Measurements from ENCODE around the gene STAC2. TPM values are rescaled to one million over a fixed set of nuclear protein-coding genes. Genes with fewer than 3 reads are reported as not detected.

STAC2 gene
- total and polyA plus RNA-seq, 2 donors (not counting 1 experiment from before 2014, with no cell fraction given): not detected

GRCh38 chr17:39187152-39187830 is 38.5 kb downstream of the STAC2 start:
- Histone ChIP-seq H3K27me3 (replicated peaks in 1 of 4; ENCODE audit: control extremely low read depth in 1 of 4, control insufficient read depth in 3 of 4, insufficient read depth in 4 of 4, low read length in 3 of 4) (no peaks in the 10 kb centered on the region), H3K4me1 (ENCODE audit: control insufficient read depth in 2 of 2, insufficient read depth in 2 of 2, low read length in 2 of 2) (no peaks in the 10 kb centered on the region), H4K20me1 (ENCODE audit: control insufficient read depth, insufficient read depth, low read length, poor library complexity, severe bottlenecking) (no peaks in the 10 kb centered on the region), H3K4me3 (ENCODE audit: control extremely low read depth in 1 of 5, extremely low read depth in 1 of 5, insufficient read depth in 1 of 5, low read depth in 2 of 5, low read length in 4 of 5) (no peak overlapping the region), H3K79me2 (ENCODE audit: control insufficient read depth, insufficient read depth, low read length) (no peaks in the 10 kb centered on the region), H3K27ac (ENCODE audit: low read length in 2 of 2) (no peak overlapping the region), H3K9me3 (ENCODE audit: control extremely low read depth in 1 of 3, control insufficient read depth in 2 of 3, insufficient read depth in 1 of 3, low read length in 2 of 3) (no peaks in the 10 kb centered on the region), H3K36me3 (replicated peaks in 1 of 2; ENCODE audit: control extremely low read depth in 1 of 2, control insufficient read depth in 1 of 2, extremely low read depth in 1 of 2, insufficient read depth in 2 of 2, low read length in 1 of 2) (peaks cover 0 to 2% of the 10 kb centered on the region in 2 experiments), H2AFZ (ENCODE audit: insufficient read depth, low read depth, low read length, poor library complexity, severe bottlenecking) (no peak overlapping the region), H3K4me2 (replicated peaks; ENCODE audit: low read depth, low read length, poor library complexity, severe bottlenecking) (no peak overlapping the region), H3K9ac (ENCODE audit: low read length) (no peak overlapping the region)
- DNase-seq (no peak), ATAC-seq (ENCODE audit: low read depth) (no peak)
- CTCF ChIA-PET: interaction anchor here (1.2 kb wide), 1 partner anchor 204 kb away, joined by 3 read pairs; no protein-coding TSS in a partner anchor
- H3K4me3 Mint-ChIP-seq: no peak overlapping the region
- intact Hi-C loops (cut with micrococcal nuclease): no loop called here
- POLR2A ChIA-PET: no interaction called here
- H3K9me3 Mint-ChIP-seq (ENCODE audit: insufficient read depth): no peaks in the 10 kb centered on the region
- no peaks in the 10 kb centered on the region for H3K4me1 Mint-ChIP-seq
- WGBS (ENCODE audit: insufficient coverage): 78% methylated on average over 6 of the region's 9 CpGs
- no peak overlapping the region for H3K27ac Mint-ChIP-seq
- no peaks in the 10 kb centered on the region for H3K27me3 Mint-ChIP-seq
- TF ChIP-seq, protein P1, sequence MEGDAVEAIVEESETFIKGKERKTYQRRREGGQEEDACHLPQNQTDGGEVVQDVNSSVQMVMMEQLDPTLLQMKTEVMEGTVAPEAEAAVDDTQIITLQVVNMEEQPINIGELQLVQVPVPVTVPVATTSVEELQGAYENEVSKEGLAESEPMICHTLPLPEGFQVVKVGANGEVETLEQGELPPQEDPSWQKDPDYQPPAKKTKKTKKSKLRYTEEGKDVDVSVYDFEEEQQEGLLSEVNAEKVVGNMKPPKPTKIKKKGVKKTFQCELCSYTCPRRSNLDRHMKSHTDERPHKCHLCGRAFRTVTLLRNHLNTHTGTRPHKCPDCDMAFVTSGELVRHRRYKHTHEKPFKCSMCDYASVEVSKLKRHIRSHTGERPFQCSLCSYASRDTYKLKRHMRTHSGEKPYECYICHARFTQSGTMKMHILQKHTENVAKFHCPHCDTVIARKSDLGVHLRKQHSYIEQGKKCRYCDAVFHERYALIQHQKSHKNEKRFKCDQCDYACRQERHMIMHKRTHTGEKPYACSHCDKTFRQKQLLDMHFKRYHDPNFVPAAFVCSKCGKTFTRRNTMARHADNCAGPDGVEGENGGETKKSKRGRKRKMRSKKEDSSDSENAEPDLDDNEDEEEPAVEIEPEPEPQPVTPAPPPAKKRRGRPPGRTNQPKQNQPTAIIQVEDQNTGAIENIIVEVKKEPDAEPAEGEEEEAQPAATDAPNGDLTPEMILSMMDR (IDR thresholded peaks at IDR 0.05): no peak
- no peak for TF ChIP-seq EZH2 (IDR thresholded peaks at IDR 0.05; ENCODE audit: borderline replicate concordance, insufficient read depth, low read depth, low read length, poor library complexity, severe bottlenecking)

DNA sequence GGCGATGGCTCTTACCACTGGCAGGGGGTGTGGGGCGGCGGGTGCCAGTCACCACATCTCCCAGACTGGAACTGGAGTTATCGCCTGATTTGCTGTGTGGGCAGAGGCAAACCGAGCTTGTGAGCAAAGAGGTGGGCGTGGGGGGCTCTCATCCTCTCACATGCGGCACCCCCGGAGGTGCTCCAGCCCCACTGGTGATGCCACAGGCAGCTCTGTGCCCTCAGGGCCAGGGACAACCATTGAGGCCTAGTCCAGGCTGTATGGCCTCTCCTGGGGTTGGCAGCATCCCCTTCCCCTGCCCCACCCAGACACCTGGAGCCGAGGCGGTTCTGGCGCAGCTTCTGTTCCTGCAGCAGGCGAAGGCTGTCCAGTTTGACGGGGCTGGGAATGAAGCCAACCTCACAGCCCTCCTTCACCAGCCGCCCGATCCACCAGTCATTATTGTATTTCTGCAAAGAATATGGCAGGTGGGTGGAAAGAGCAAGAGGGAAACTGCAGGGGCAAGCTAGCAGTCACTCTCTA is 39.2 kb downstream of the STAC2 start:
- no peak for TF ChIP-seq EZH2 (IDR thresholded peaks at IDR 0.05; ENCODE audit: borderline replicate concordance, insufficient read depth, low read depth, low read length, poor library complexity, severe bottlenecking)
- TF ChIP-seq, protein P1 (IDR thresholded peaks at IDR 0.05): no peak
- CTCF ChIA-PET: interaction anchor here (1.2 kb wide), 1 partner anchor 204 kb away, joined by 3 read pairs; no protein-coding TSS in a partner anchor

More for the DNA sequence above, 39.2 kb downstream of the STAC2 start:
- intact Hi-C loops (cut with micrococcal nuclease): no loop called here
- Histone ChIP-seq H3K9me3 (ENCODE audit: control extremely low read depth in 1 of 3, control insufficient read depth in 2 of 3, insufficient read depth in 1 of 3, low read length in 2 of 3) (no peaks in the 10 kb centered on the region), H3K4me2 (replicated peaks; ENCODE audit: low read depth, low read length, poor library complexity, severe bottlenecking) (no peak overlapping the region), H3K79me2 (ENCODE audit: control insufficient read depth, insufficient read depth, low read length) (no peaks in the 10 kb centered on the region), H3K9ac (ENCODE audit: low read length) (no peak overlapping the region), H3K27me3 (replicated peaks in 1 of 4; ENCODE audit: control extremely low read depth in 1 of 4, control insufficient read depth in 3 of 4, insufficient read depth in 4 of 4, low read length in 3 of 4) (no peaks in the 10 kb centered on the region), H3K36me3 (replicated peaks in 1 of 2; ENCODE audit: control extremely low read depth in 1 of 2, control insufficient read depth in 1 of 2, extremely low read depth in 1 of 2, insufficient read depth in 2 of 2, low read length in 1 of 2) (peaks cover 0 to 2% of the 10 kb centered on the region in 2 experiments), H2AFZ (ENCODE audit: insufficient read depth, low read depth, low read length, poor library complexity, severe bottlenecking) (no peak overlapping the region), H4K20me1 (ENCODE audit: control insufficient read depth, insufficient read depth, low read length, poor library complexity, severe bottlenecking) (no peaks in the 10 kb centered on the region), H3K4me1 (ENCODE audit: control insufficient read depth in 2 of 2, insufficient read depth in 2 of 2, low read length in 2 of 2) (no peaks in the 10 kb centered on the region), H3K27ac (ENCODE audit: low read length in 2 of 2) (no peak overlapping the region), H3K4me3 (ENCODE audit: control extremely low read depth in 1 of 5, extremely low read depth in 1 of 5, insufficient read depth in 1 of 5, low read depth in 2 of 5, low read length in 4 of 5) (no peak overlapping the region)
- DNase-seq (no peak), ATAC-seq (ENCODE audit: low read depth) (no peak)
- Mint-ChIP-seq H3K4me3 (no peak overlapping the region), H3K4me1 (no peaks in the 10 kb centered on the region), H3K27ac (no peak overlapping the region), H3K9me3 (ENCODE audit: insufficient read depth) (no peaks in the 10 kb centered on the region), H3K27me3 (no peaks in the 10 kb centered on the region)
- 98% methylated on average over 11 of the region's 15 CpGs for WGBS (ENCODE audit: insufficient coverage)
- POLR2A ChIA-PET: no interaction called here
